Choroid plexus epithelial cell (primary cell): ENCODE measurements around the gene BMP8B.

ENCODE experiments used
- DNase-seq: peaks from one replicate; pipeline ENCODE4 v3.0.0-alpha.2; 2010; ENCODE audit warnings: low read depth
- H3K4me3 ChIP-seq: 2 replicates; pipeline ENCODE4 v1.5.1; 2011; ENCODE audit warnings: low read depth, mild to moderate bottlenecking, control low read depth, low read length, moderate library complexity
- TF ChIP-seq, protein P1 (sequence below): conservative IDR thresholded peaks from 2 replicates; pipeline ENCODE4 v1.5.1; 2011; ENCODE audit warnings: low read depth, mild to moderate bottlenecking, control low read depth, inconsistent platforms, low read length, moderate library complexity

BMP8B gene

DNA sequence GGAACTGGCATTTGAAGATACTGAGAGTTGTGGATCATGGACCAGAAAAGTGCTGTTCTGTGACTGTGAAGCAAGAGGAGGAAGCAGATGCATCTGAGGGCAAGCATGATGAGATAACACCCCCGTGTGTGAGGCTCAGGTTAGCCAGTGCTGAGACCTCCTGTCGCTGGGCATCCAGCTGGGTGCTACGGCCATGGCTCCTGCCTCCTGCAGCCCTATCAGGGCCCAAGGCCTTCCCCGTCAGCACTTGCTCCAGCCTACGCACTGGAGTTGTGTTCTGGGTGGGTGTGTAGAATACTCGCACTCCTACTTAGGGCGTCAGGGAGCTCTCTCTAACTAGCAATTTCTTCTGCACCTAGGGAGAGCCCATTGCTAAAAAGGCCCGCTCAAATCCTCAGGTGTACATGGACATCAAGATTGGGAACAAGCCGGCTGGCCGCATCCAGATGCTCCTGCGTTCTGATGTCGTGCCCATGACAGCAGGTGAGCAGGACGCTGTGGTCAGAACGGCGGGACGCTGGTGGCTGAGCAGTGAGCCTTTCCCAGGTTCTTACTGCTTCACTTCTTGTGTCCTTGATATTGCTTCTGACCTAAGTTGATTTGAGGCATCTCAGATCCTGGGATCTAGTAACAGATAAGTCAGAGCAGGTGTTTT lies 43.5 kb downstream of the BMP8B start:
- DNase-seq, result no peak
- TF ChIP-seq, protein P1, sequence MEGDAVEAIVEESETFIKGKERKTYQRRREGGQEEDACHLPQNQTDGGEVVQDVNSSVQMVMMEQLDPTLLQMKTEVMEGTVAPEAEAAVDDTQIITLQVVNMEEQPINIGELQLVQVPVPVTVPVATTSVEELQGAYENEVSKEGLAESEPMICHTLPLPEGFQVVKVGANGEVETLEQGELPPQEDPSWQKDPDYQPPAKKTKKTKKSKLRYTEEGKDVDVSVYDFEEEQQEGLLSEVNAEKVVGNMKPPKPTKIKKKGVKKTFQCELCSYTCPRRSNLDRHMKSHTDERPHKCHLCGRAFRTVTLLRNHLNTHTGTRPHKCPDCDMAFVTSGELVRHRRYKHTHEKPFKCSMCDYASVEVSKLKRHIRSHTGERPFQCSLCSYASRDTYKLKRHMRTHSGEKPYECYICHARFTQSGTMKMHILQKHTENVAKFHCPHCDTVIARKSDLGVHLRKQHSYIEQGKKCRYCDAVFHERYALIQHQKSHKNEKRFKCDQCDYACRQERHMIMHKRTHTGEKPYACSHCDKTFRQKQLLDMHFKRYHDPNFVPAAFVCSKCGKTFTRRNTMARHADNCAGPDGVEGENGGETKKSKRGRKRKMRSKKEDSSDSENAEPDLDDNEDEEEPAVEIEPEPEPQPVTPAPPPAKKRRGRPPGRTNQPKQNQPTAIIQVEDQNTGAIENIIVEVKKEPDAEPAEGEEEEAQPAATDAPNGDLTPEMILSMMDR, result no peak
- no peak overlapping the region for H3K4me3 ChIP-seq

DNA sequence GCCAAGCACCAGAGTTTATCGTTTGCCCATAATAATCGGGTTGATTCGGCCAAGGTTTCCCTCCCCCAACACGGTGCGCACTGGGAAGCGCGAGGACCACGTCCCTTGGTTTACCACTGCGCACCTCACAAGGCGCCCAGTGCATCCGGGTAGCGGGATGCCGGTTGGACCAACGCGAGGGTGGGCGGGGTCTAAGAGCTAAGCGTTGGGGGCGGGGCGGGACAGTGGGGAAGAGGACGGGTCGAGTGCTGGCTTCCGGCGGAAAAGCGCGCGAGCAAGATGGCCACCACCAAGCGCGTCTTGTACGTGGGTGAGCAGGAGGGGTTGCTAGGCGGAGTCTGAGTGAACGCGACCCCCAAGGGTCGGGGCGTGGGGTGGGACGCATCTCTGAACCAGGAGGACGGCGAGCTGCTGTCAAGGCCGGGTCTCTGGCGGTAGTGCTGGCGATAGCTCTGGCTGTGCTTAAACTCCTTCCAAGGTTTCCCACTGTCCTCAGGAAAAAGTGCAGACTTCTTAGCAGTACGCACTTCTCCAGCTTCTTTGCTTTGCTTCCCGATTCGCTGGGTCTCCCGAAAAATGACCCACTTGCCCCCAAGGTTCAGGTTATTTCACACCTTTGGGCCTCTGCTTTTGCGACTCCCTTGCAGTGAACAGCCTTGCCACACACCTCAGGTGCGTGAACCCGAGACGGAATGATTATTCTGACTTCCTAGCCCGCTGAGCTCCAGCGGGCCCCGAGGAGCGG lies 49.9 kb downstream of the BMP8B start, which contains the start of gene PPIE:
Gene PPIE, plus strand, starts transcription at position 261 of the 745 bp plus-strand sequence. Its CDS starts 19 bp downstream, at position 280.
- H3K4me3 ChIP-seq, result peak within 1 kb of the TSS; percentile 96
- peak; percentile 93 for DNase-seq
- TF ChIP-seq, protein P1, result no peak

DNA sequence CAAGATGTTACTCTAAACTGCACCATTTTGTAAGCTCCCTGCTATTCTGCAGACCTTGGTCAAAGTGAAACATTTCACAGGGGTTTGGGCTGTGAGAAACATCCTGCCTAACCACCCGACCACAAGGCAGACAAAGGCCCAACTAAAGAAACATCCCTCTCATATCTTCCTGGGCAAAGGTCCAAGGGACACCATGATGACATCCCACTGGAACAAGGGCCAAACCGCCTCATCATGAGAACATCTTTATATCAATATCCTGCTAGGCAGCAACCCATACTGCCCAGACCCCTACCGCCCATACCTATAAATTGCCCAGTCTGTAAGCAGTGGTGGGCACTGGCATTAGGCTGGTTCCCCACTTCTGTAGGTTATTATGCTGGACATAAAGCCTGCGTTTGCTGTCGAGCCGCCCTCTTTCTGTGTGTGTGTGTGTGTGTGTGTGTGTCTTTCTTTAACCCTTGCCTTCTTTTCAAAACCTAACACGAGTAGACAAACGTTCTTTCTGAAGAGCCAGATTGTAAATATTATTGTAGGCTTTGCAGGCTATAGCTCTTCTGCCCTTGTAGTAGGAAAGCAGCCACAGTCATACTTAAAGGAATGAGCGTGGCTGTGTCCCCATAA lies 51.0 kb downstream of the BMP8B start:
- DNase-seq, result peak; percentile 96
- TF ChIP-seq, protein P1, result no peak
- no peak overlapping the region for H3K4me3 ChIP-seq

DNA sequence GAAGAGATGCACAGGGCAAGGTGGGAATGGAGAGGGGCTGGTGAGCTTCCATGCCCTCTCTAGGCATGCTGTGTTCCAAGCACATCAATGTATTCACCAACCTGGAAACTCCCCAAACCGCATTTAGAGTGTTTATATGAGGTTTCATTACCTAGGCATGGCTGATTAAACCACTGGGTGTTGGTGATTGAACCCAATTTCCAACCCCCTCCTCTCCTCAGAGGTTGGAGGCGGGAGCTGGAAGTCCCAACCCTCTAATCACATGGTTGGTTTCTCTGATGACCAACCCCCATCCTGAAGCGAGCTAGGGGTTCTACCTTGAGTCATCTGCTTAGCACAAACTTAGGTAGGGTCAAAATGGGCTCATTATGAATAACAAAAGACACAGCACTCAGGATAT lies 52.9 kb downstream of the BMP8B start:
- H3K4me3 ChIP-seq, result no peak overlapping the region
- TF ChIP-seq, protein P1, result no peak
- DNase-seq, result no peak

DNA sequence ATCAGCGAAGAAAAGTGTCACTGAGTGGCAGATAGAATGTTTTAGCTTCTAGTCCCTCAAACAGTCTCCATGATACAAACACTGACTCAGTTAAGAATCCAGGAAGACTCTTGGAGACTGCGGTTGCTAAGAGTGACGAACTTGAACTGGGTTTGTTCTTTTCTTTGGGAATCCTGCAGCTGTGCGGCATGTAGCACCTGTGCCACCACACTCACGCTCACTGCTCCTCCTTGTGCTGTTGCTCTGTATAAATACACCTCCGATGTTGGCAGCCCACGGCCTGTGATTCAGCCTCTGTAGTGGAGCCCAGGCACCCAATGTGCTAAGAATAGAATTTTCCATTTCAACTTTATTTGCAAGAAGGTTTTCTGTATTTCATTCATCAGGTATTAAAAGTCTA lies 55.5 kb downstream of the BMP8B start:
- no peak for DNase-seq
- TF ChIP-seq, protein P1, result no peak
- H3K4me3 ChIP-seq, result no peak overlapping the region

DNA sequence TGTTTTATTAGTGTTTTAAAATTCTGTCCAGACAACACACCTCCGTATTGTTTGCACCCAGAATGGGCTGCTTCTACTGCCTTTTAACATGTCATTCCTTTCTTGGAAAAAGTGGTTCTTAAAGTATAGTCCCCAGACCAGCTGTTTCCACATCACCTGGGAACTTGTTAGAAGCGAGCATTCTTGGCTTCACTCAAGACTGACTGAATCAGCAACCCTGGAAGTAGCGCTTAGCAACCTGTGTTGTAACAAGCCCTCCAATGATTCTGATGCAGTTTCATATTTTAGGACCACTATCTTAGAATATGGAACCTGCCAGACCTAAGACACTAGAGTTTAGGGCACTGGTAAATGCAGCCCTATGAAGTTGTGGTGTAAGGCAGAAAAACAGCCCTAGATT lies 55.9 kb downstream of the BMP8B start:
- DNase-seq, result peak; percentile 51
- no peak overlapping the region for H3K4me3 ChIP-seq

More for the DNA sequence above, 55.9 kb downstream of the BMP8B start:
- TF ChIP-seq, protein P1, result no peak
